ENCODE results near the gene NOTCH4.
"Not testable (repeated sequence)": the region's sequence is repeated elsewhere in the genome, so short reads cannot be mapped to it uniquely, and the experiment has no call there.

NOTCH4 gene

GRCh38 chr6:32244946-32245398 is 21.1 kb upstream of the NOTCH4 start:
- Histone ChIP-seq H3K36me3 (ENCODE audit: insufficient read depth, low read length) (no peaks in the 10 kb centered on the region), H3K9me3 (ENCODE audit: insufficient read depth, low read depth, low read length) (peaks cover 17% of the 10 kb centered on the region), H3K27me3 (ENCODE audit: insufficient read depth, low read length) (no peaks in the 10 kb centered on the region), H3K4me3 (ENCODE audit: low read length) (peak overlapping the region; percentile 26), H3K9ac (ENCODE audit: low read depth, low read length) (peak overlapping the region; percentile 39; the same call in 1 of the 2 replicates), H3K27ac (ENCODE audit: low read depth, low read length) (no peak overlapping the region), H3K4me1 (ENCODE audit: insufficient read depth, low read length) (no peaks in the 10 kb centered on the region)
- 8% methylated on average over 14 of the region's 14 CpGs for WGBS

GRCh38 chr6:32244270-32244669 is 20.4 kb upstream of the NOTCH4 start:
- peaks cover 11% of the 10 kb centered on the region; the same call in 1 of the 2 replicates for H3K9me3 ChIP-seq (ENCODE audit: insufficient read depth, low read depth, low read length)
- 91% methylated on average over 4 of the region's 4 CpGs for WGBS
- H3K27ac ChIP-seq (ENCODE audit: low read depth, low read length) = no peak overlapping the region
- no peaks in the 10 kb centered on the region for H3K4me1 ChIP-seq (ENCODE audit: insufficient read depth, low read length)
- no peaks in the 10 kb centered on the region for H3K27me3 ChIP-seq (ENCODE audit: insufficient read depth, low read length)
- no peaks in the 10 kb centered on the region for H3K36me3 ChIP-seq (ENCODE audit: insufficient read depth, low read length)
- H3K4me3 ChIP-seq (ENCODE audit: low read length) = no peak overlapping the region
- H3K9ac ChIP-seq (ENCODE audit: low read depth, low read length) = no peak overlapping the region

- not testable (repeated sequence) for H3K4me3 ChIP-seq (ENCODE audit: low read length); H3K27me3 ChIP-seq (ENCODE audit: insufficient read depth, low read length); H3K27ac ChIP-seq (ENCODE audit: low read depth, low read length); H3K9ac ChIP-seq (ENCODE audit: low read depth, low read length); H3K9me3 ChIP-seq (ENCODE audit: insufficient read depth, low read depth, low read length); H3K36me3 ChIP-seq (ENCODE audit: insufficient read depth, low read length); H3K4me1 ChIP-seq (ENCODE audit: insufficient read depth, low read length)
- 85% methylated on average over 3 of the region's 4 CpGs for WGBS
These were observed 18.5 kb upstream of the NOTCH4 start for GRCh38 chr6:32242318-32242813.

DNA sequence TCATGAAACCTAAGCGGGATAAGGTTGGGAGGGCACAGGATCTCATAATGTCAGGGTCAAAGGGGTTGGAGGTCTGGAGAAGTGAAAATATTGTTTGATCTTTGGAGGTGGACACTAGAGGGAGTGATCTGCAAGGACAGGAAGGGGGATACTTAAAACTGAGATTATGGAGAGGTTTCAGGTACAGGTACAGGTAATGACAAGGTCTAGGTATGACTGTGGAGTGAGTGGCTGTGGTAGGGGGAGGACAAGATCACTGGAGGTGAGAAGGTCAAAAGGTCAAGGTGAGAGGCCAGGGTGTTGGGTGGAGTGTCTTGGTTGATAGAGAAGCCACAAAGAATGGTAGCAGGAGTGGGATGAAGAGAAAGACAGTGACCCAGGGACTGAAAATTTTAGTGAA is 16.8 kb upstream of the NOTCH4 start:
- Histone ChIP-seq H3K27ac (ENCODE audit: low read depth, low read length) (no peak overlapping the region), H3K4me3 (ENCODE audit: low read length) (no peak overlapping the region), H3K4me1 (ENCODE audit: insufficient read depth, low read length) (no peaks in the 10 kb centered on the region), H3K36me3 (ENCODE audit: insufficient read depth, low read length) (no peaks in the 10 kb centered on the region), H3K9me3 (ENCODE audit: insufficient read depth, low read depth, low read length) (no peaks in the 10 kb centered on the region), H3K9ac (ENCODE audit: low read depth, low read length) (no peak overlapping the region), H3K27me3 (ENCODE audit: insufficient read depth, low read length) (no peaks in the 10 kb centered on the region)
- 93% methylated on average over 1 of the region's 1 CpG for WGBS

DNA sequence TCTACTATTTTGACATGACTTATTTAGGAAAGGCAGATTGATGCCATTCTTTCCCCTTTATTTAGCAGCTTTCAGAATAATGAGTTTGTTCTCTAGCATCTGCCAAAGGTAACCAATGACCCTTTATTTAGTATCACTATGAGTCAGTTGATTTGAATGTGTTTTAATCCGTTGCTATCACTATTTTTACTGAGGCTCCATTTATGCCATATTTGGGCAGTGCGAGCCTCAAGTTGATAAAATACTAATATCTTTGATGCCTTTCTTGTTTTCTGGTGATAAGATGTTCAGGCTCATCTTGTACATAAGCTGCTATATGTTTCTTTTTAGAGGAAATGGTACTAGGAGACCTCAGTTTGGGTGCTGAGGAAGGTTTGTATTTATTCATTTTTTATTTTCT is 15.6 kb upstream of the NOTCH4 start:
- no peaks in the 10 kb centered on the region for H3K36me3 ChIP-seq (ENCODE audit: insufficient read depth, low read length)
- no peak overlapping the region for H3K27ac ChIP-seq (ENCODE audit: low read depth, low read length)
- no peaks in the 10 kb centered on the region for H3K9me3 ChIP-seq (ENCODE audit: insufficient read depth, low read depth, low read length)
- no peak overlapping the region for H3K9ac ChIP-seq (ENCODE audit: low read depth, low read length)
- no peaks in the 10 kb centered on the region for H3K4me1 ChIP-seq (ENCODE audit: insufficient read depth, low read length)
- WGBS = 100% methylated on average over 1 of the region's 2 CpGs
- no peak overlapping the region for H3K4me3 ChIP-seq (ENCODE audit: low read length)
- H3K27me3 ChIP-seq (ENCODE audit: insufficient read depth, low read length) = no peaks in the 10 kb centered on the region

GRCh38 chr6:32234934-32235333 is 11.1 kb upstream of the NOTCH4 start:
- no peak overlapping the region for H3K4me3 ChIP-seq (ENCODE audit: low read length)
- no peaks in the 10 kb centered on the region for H3K4me1 ChIP-seq (ENCODE audit: insufficient read depth, low read length)
- WGBS = 63% methylated on average over 3 of the region's 4 CpGs
- H3K27me3 ChIP-seq (ENCODE audit: insufficient read depth, low read length) = no peaks in the 10 kb centered on the region
- no peaks in the 10 kb centered on the region for H3K9me3 ChIP-seq (ENCODE audit: insufficient read depth, low read depth, low read length)
- no peak overlapping the region for H3K27ac ChIP-seq (ENCODE audit: low read depth, low read length)
- no peaks in the 10 kb centered on the region for H3K36me3 ChIP-seq (ENCODE audit: insufficient read depth, low read length)
- H3K9ac ChIP-seq (ENCODE audit: low read depth, low read length) = no peak overlapping the region

DNA sequence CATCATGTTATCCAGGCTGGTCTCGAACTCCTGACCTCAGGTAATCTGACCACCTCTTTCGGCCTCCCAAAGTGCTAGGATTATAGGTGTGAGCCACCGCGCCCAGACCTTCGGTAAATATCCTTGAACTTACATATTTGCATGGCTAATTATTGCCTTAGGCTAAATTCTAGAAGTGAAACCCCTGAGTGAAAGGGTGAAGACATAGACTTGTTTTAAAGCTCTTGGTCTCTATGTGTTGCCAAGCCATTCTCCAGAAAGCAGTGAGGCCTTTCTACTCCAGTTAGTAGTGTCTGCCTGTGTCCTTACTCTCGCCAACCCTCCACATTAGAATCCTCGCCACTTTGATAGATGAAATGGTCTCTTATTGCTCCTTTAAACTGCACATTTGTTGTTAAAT is 2.6 kb upstream of the NOTCH4 start:
- Histone ChIP-seq H3K4me3 (ENCODE audit: low read length) (no peak overlapping the region), H3K27ac (ENCODE audit: low read depth, low read length) (no peak overlapping the region), H3K4me1 (ENCODE audit: insufficient read depth, low read length) (no peaks in the 10 kb centered on the region), H3K9me3 (ENCODE audit: insufficient read depth, low read depth, low read length) (no peaks in the 10 kb centered on the region), H3K36me3 (ENCODE audit: insufficient read depth, low read length) (no peaks in the 10 kb centered on the region), H3K27me3 (ENCODE audit: insufficient read depth, low read length) (peaks cover 8% of the 10 kb centered on the region), H3K9ac (ENCODE audit: low read depth, low read length) (no peak overlapping the region)
- WGBS = 85% methylated on average over 7 of the region's 7 CpGs

DNA sequence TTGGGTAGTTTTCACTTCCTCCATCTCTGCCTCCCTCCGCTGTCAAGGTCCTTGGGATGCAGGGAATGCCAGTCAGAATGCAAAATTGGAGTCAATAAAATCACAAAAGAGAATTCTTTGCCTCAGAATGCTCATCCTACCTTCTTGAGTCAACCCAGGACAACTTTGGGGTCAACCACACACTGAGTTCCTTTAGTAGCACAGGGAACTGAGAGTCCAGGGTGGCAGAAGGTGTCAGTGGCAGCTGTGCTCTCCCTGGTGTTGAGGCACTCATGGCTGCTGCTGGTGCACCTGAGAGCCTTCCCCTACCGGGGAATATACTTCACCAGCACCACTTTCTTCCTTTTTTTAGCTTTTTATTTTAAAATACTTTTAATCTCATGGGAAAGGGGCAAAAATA is 829 bp upstream of the NOTCH4 start:
- H3K27me3 ChIP-seq (ENCODE audit: insufficient read depth, low read length) = peaks cover 8% of the 10 kb centered on the region
- H3K9ac ChIP-seq (ENCODE audit: low read depth, low read length) = no peak overlapping the region
- no peak overlapping the region for H3K27ac ChIP-seq (ENCODE audit: low read depth, low read length)
- no peak overlapping the region for H3K4me3 ChIP-seq (ENCODE audit: low read length)
- no peaks in the 10 kb centered on the region for H3K9me3 ChIP-seq (ENCODE audit: insufficient read depth, low read depth, low read length)
- H3K4me1 ChIP-seq (ENCODE audit: insufficient read depth, low read length) = no peaks in the 10 kb centered on the region
- 87% methylated on average over 2 of the region's 2 CpGs for WGBS
- no peaks in the 10 kb centered on the region for H3K36me3 ChIP-seq (ENCODE audit: insufficient read depth, low read length)

- H3K9ac ChIP-seq (ENCODE audit: low read depth, low read length) = no peak overlapping the region
- no peak overlapping the region for H3K4me3 ChIP-seq (ENCODE audit: low read length)
These were observed 1.3 kb downstream of the NOTCH4 start for GRCh38 chr6:32222333-32223230.

GRCh38 chr6:32220021-32220420 is 3.8 kb downstream of the NOTCH4 start:
- 86% methylated on average over 4 of the region's 4 CpGs for WGBS
- Histone ChIP-seq H3K27me3 (ENCODE audit: insufficient read depth, low read length) (no peaks in the 10 kb centered on the region), H3K9me3 (ENCODE audit: insufficient read depth, low read depth, low read length) (no peaks in the 10 kb centered on the region), H3K4me1 (ENCODE audit: insufficient read depth, low read length) (no peaks in the 10 kb centered on the region), H3K27ac (ENCODE audit: low read depth, low read length) (no peak overlapping the region), H3K9ac (ENCODE audit: low read depth, low read length) (no peak overlapping the region), H3K4me3 (ENCODE audit: low read length) (no peak overlapping the region), H3K36me3 (ENCODE audit: insufficient read depth, low read length) (no peaks in the 10 kb centered on the region)

More at GRCh38 chr6:32222333-32223230, 1.3 kb downstream of the NOTCH4 start:
- Histone ChIP-seq H3K27me3 (ENCODE audit: insufficient read depth, low read length) (peaks cover 8% of the 10 kb centered on the region), H3K9me3 (ENCODE audit: insufficient read depth, low read depth, low read length) (no peaks in the 10 kb centered on the region), H3K27ac (ENCODE audit: low read depth, low read length) (no peak overlapping the region), H3K4me1 (ENCODE audit: insufficient read depth, low read length) (no peaks in the 10 kb centered on the region), H3K36me3 (ENCODE audit: insufficient read depth, low read length) (no peaks in the 10 kb centered on the region)
- 92% methylated on average over 8 of the region's 8 CpGs for WGBS

DNA sequence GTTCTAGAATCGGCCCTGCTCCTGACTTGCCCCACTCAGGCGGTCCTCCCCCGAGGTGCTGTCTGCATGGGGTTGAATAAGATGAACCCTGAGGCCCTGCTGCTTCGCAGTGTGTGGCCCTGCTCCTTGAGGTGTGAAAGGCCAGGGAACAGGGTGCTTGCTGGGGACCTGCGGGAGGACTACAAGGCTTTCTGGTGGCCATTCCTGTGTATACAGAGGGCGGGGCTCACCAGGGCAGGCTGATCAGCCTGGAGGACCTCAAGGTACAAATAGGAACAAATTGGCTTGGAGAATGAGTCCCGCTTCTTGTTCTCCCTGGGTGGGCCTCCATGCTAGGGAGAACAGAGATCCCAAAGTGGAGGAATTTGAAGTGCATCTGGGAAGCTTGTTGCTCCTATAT is 5.7 kb downstream of the NOTCH4 start:
- 83% methylated on average over 7 of the region's 7 CpGs for WGBS
- Histone ChIP-seq H3K4me3 (ENCODE audit: low read length) (no peak overlapping the region), H3K9me3 (ENCODE audit: insufficient read depth, low read depth, low read length) (no peaks in the 10 kb centered on the region), H3K4me1 (ENCODE audit: insufficient read depth, low read length) (no peaks in the 10 kb centered on the region), H3K9ac (ENCODE audit: low read depth, low read length) (no peak overlapping the region), H3K27me3 (ENCODE audit: insufficient read depth, low read length) (no peaks in the 10 kb centered on the region), H3K27ac (ENCODE audit: low read depth, low read length) (no peak overlapping the region), H3K36me3 (ENCODE audit: insufficient read depth, low read length) (no peaks in the 10 kb centered on the region)
